ENCODE measurements around the gene MRPL58. TPM values are rescaled to one million over a fixed set of nuclear protein-coding genes. Genes with fewer than 3 reads are reported as not detected.
A peak's percentile ranks its signal among the peaks of the same experiment; 100 is the strongest.

The MRPL58 gene
- total RNA-seq, 2 experiments from 2014 or later: 53.6 to 62.4 TPM

DNA sequence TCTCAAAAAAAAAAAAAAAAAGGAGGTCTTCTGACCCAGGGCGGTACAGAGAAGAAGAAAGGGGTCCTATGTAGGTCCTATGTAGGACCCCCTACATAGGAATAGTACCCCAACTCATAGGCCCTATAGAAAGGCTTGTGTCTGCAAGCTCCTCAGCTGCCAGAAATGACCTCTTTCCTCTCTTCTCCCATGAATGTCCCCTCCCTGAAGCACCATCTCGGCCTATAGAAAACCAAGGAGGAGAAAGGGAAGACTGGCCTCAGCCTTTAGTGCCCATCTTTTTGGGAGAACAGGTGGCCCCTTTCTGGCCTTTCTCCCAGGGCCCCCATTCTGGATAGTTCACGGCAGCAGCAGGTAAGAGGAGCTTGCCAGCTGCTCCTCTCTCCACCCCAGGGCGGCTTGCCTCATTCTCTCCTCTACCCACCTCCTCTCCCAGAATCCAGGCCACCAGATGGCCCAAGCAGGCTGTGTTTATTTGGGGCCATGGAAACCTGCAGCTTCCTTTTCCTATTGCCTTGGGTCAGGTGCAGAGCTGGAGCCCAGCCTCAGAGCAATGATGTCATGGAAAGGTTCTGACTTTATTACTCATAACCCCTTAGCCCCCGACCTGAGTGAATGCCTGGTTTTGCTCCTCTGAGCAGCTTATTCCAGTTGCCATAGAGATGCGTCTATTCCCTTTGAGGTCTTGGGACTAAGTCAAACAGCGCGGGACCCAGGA, 1.6 kb upstream of the MRPL58 start:
- intact Hi-C loops (cut with micrococcal nuclease): no loop called here
- Mint-ChIP-seq H3K4me3 (peak overlapping the region; percentile 88), H3K4me1 (ENCODE audit: low read depth) (peaks cover 31% of the 10 kb centered on the region), H3K27ac (peak overlapping the region; percentile 65), H3K9me3 (no peaks in the 10 kb centered on the region), H3K36me3 (ENCODE audit: low read depth) (peaks cover 9% of the 10 kb centered on the region), H3K27me3 (no peaks in the 10 kb centered on the region)
- ATAC-seq: peak; percentile 5
- POLR2A ChIA-PET: interaction anchor here (0.9 to 3.1 kb wide), 8 partner anchors 8 to 119 kb away, joined by 3 to 26 read pairs (median 8); no protein-coding TSS in a partner anchor
- CTCF ChIA-PET: interaction anchor here (0.7 to 10.9 kb wide), 18 partner anchors 7 to 402 kb away, joined by 3 to 122 read pairs (median 7); partner anchors contain the start of genes CDR2L, HID1, NT5C and OTOP2
- no peak for TF ChIP-seq CTCF (IDR thresholded peaks at IDR 0.05)
- DNase-seq: peak; percentile 31

DNA sequence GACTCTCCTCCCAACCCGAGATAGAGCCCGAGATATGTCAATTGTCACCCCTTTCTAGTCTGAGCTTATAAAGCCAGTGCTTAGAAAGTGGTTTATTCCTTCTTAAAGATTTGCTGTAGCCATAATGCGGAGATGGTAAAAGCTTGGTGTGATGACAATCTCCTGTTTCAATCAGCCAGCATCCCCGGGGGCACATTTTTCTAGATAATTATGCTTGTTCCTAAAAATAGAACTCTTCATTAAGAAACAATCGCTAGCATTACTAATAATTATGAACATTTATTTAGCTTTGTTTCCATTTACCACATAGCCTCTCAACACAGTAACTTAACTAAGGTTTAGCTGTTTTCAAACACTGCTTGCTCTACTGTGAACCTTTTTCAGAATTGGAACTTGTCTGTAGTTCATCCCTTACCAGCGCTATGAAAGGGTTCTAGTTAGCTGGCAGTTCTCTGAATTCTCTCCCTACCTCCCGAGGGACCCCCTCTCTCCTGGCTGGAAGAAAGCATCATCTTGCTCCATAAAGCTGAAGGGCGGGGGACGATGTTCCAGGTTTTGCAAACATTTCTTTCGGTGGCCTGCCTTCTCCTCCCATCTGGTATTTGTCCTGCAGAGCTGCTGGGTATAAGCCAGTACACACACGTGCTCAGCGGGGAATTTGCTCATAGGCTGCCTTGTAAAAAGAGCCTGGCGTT, 922 bp upstream of the MRPL58 start:
- CTCF ChIA-PET: interaction anchor here (0.7 to 10.9 kb wide), 29 partner anchors 8 to 401 kb away, joined by 3 to 122 read pairs (median 6); partner anchors contain the start of genes CDR2L, HID1, NT5C and OTOP2
- no peak for TF ChIP-seq CTCF (IDR thresholded peaks at IDR 0.05)
- POLR2A ChIA-PET: interaction anchor here (0.5 to 3.1 kb wide), 22 partner anchors 8 to 434 kb away, joined by 3 to 26 read pairs (median 6); partner anchors contain the start of genes ATP5PD, CDR2L, GGA3 and HID1
- intact Hi-C loops (cut with micrococcal nuclease): no loop called here
- H3K36me3 Mint-ChIP-seq (ENCODE audit: low read depth): peaks cover 9% of the 10 kb centered on the region
- DNase-seq (no peak), ATAC-seq (no peak)
- H3K27me3 Mint-ChIP-seq: no peaks in the 10 kb centered on the region
- peaks cover 33% of the 10 kb centered on the region for H3K4me1 Mint-ChIP-seq (ENCODE audit: low read depth)
- H3K27ac Mint-ChIP-seq: peak overlapping the region; percentile 92
- no peaks in the 10 kb centered on the region for H3K9me3 Mint-ChIP-seq
- peak overlapping the region; percentile 88 for H3K4me3 Mint-ChIP-seq

- intact Hi-C loops (cut with micrococcal nuclease): no loop called here
- Mint-ChIP-seq H3K9me3 (no peaks in the 10 kb centered on the region), H3K27ac (peak overlapping the region; percentile 92), H3K36me3 (ENCODE audit: low read depth) (peaks cover 13% of the 10 kb centered on the region), H3K4me3 (peak overlapping the region; percentile 88), H3K27me3 (no peaks in the 10 kb centered on the region), H3K4me1 (ENCODE audit: low read depth) (peaks cover 33% of the 10 kb centered on the region)
- ChIA-PET POLR2A (interaction anchor here (0.6 to 3.1 kb wide), 25 partner anchors 8 to 250 kb away, joined by 3 to 26 read pairs (median 5); partner anchors contain the start of genes ATP5PD, CDR2L, GGA3 and HID1), CTCF (interaction anchor here (0.8 to 10.9 kb wide), 27 partner anchors 9 to 400 kb away, joined by 3 to 122 read pairs (median 6); partner anchors contain the start of genes CDR2L, HID1, NT5C and OTOP2)
- no peak for TF ChIP-seq CTCF (IDR thresholded peaks at IDR 0.05)
- ATAC-seq: no peak
- DNase-seq: no peak
Measured at GRCh38 chr17:75012096-75012345, 449 bp upstream of the MRPL58 start.

- intact Hi-C loops (cut with micrococcal nuclease): no loop called here
- Mint-ChIP-seq H3K4me3 (peak overlapping the region; percentile 88), H3K27me3 (no peaks in the 10 kb centered on the region), H3K36me3 (ENCODE audit: low read depth) (peaks cover 16% of the 10 kb centered on the region), H3K9me3 (no peaks in the 10 kb centered on the region), H3K4me1 (ENCODE audit: low read depth) (peaks cover 35% of the 10 kb centered on the region), H3K27ac (peak overlapping the region; percentile 92)
- DNase-seq: no peak
- ChIA-PET CTCF (interaction anchor here (0.7 to 10.9 kb wide), 24 partner anchors 10 to 400 kb away, joined by 3 to 122 read pairs (median 6); partner anchors contain the start of genes CDR2L, NT5C, OTOP2 and SLC16A5), POLR2A (interaction anchor here (0.9 to 3.1 kb wide), 20 partner anchors 10 to 247 kb away, joined by 3 to 26 read pairs (median 6); partner anchors contain the start of genes ATP5PD, CDR2L, HID1 and KCTD2)
- TF ChIP-seq CTCF (IDR thresholded peaks at IDR 0.05): no peak
- ATAC-seq: no peak
Measured at GRCh38 chr17:75013092-75013559, 656 bp downstream of the MRPL58 start.

Measured in activated CD8-positive, alpha-beta T cell treated with anti-CD3 and anti-CD28 coated beads for 36 hours (primary cell).